Skeletal muscle tissue (tissue), 4 donors: Measurements from ENCODE around the gene RNASEH2B. TPM values are rescaled to one million over a fixed set of nuclear protein-coding genes. Genes with fewer than 3 reads are reported as not detected.

Source experiments
- H3K27ac ChIP-seq: one replicate; pipeline ENCODE4 v1.7.0; 2013; ENCODE audit warnings: mild to moderate bottlenecking, low read depth, low read length, inconsistent platforms
- H3K27me3 ChIP-seq, 3 donors: one replicate each; pipeline ENCODE4 v1.7.0; 2013; ENCODE audit warnings: low read length in 3 of 3; ENCODE audit not compliant: control insufficient read depth in 3 of 3, insufficient read depth in 3 of 3
- H3K36me3 ChIP-seq, 3 donors: one replicate each; pipeline ENCODE4 v1.7.0; 2013; ENCODE audit warnings: low read length in 3 of 3; ENCODE audit not compliant: control insufficient read depth in 3 of 3, insufficient read depth in 3 of 3
- H3K4me1 ChIP-seq, 3 donors: one replicate each; pipeline ENCODE4 v1.7.0; 2013; ENCODE audit warnings: low read length in 3 of 3, mild to moderate bottlenecking in 3 of 3; ENCODE audit not compliant: control insufficient read depth in 3 of 3, insufficient read depth in 3 of 3
- H3K4me3 ChIP-seq, 3 donors: one replicate each; pipeline ENCODE4 v1.7.0; 2013; ENCODE audit warnings: low read length in 3 of 3
- H3K9ac ChIP-seq, 3 donors: one replicate each; pipeline ENCODE4 v1.7.0; 2013; ENCODE audit warnings: low read length in 3 of 3, mild to moderate bottlenecking in 3 of 3, moderate library complexity in 2 of 3, low read depth in 1 of 3
- H3K9me3 ChIP-seq, 3 donors: one replicate each; pipeline ENCODE4 v1.7.0; 2013; ENCODE audit warnings: low read length in 3 of 3; ENCODE audit not compliant: control insufficient read depth in 3 of 3
- total RNA-seq: library from RNA; depleted of rRNA; stranded (reverse); fragments of >200 nt; gene quantifications from one replicate; pipeline ENCODE4 v1.2.3, GENCODE V29; 2014
- donor health status: Osteomylitis.

Gene RNASEH2B
- total RNA-seq, 1 donor from 2014 or later, result 162 TPM

GRCh38 chr13:50950849-50951248 is 41.3 kb downstream of the RNASEH2B start:
- Histone ChIP-seq H3K4me1 (peaks cover 0 to 3% (median 0%) of the 10 kb centered on the region in 3 donors), H3K36me3 (peaks cover 0 to 8% (median 3%) of the 10 kb centered on the region in 3 donors), H3K27me3 (no peaks in the 10 kb centered on the region), H3K9ac (no peak overlapping the region), H3K27ac (no peak overlapping the region), H3K9me3 (no peaks in the 10 kb centered on the region), H3K4me3 (no peak overlapping the region)

- Histone ChIP-seq H3K4me1 (peaks cover 0 to 3% (median 0%) of the 10 kb centered on the region in 3 donors), H3K27me3 (no peaks in the 10 kb centered on the region), H3K36me3 (peaks cover 0 to 8% (median 3%) of the 10 kb centered on the region in 3 donors)
Measured at GRCh38 chr13:50951366-50951765, 41.8 kb downstream of the RNASEH2B start.

DNA sequence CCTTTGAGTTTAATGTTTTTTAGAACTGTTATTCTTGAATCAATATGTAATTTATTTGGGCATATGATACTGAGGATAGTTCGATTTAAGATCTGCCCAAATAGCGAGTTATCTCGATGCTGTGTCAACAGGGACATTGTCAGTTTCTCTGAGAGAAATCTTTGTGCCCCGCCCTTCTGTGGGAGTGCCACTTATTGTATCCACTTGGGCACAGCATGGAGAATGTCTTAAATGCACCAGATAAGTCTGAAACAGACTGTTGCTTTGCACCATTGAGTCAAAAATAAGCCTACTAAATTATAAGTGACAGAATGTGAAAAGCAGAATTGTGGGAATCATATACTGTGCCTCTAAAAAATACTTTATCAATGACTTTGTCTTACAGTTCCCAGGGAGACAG is 45.6 kb downstream of the RNASEH2B start:
- Histone ChIP-seq H3K27me3 (no peaks in the 10 kb centered on the region), H3K27ac (no peak overlapping the region), H3K4me3 (no peak overlapping the region), H3K9me3 (no peaks in the 10 kb centered on the region), H3K36me3 (peaks cover 0 to 8% (median 3%) of the 10 kb centered on the region in 3 donors), H3K4me1 (peaks cover 0 to 3% (median 0%) of the 10 kb centered on the region in 3 donors), H3K9ac (no peak overlapping the region)

More at GRCh38 chr13:50951366-50951765, 41.8 kb downstream of the RNASEH2B start:
- H3K27ac ChIP-seq, result no peak overlapping the region
- H3K9ac ChIP-seq, result no peak overlapping the region
- H3K4me3 ChIP-seq, result no peak overlapping the region
- H3K9me3 ChIP-seq, result no peaks in the 10 kb centered on the region

DNA sequence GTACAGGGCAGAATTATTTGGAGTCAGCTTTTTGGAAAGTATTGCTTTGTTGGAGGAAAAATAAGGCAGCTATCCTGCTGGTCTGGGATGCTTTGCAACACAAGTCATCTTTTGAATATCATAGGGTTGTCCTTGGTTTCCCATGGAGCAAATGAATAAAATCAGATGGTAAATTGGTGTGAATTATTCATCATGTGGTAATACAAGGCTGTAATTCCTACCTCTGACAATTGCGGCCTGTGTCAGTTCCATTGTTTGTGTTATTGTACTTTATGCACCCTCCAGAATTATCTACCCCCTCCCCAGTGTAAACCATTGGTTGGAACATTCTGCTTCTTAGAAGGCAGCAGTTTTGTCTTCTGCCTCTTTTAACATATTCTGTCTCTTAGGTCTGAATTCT is 46.2 kb downstream of the RNASEH2B start:
- H3K4me1 ChIP-seq, result peaks cover 0 to 2% (median 0%) of the 10 kb centered on the region in 3 donors
- peaks cover 0 to 8% (median 4%) of the 10 kb centered on the region in 3 donors for H3K36me3 ChIP-seq
- no peak overlapping the region for H3K27ac ChIP-seq
- no peaks in the 10 kb centered on the region for H3K27me3 ChIP-seq
- no peak overlapping the region for H3K9ac ChIP-seq
- no peak overlapping the region for H3K4me3 ChIP-seq
- no peaks in the 10 kb centered on the region for H3K9me3 ChIP-seq

- Histone ChIP-seq H3K9me3 (no peaks in the 10 kb centered on the region), H3K4me1 (no peaks in the 10 kb centered on the region), H3K4me3 (no peak overlapping the region), H3K27ac (no peak overlapping the region), H3K36me3 (peaks cover 0 to 9% (median 8%) of the 10 kb centered on the region in 3 donors), H3K27me3 (no peaks in the 10 kb centered on the region), H3K9ac (no peak overlapping the region)
Measured at GRCh38 chr13:50957620-50958019, 48.0 kb downstream of the RNASEH2B start.

GRCh38 chr13:50969691-50970090 is 60.1 kb downstream of the RNASEH2B start:
- Histone ChIP-seq H3K4me1 (no peaks in the 10 kb centered on the region), H3K27me3 (no peaks in the 10 kb centered on the region), H3K9me3 (no peaks in the 10 kb centered on the region), H3K4me3 (no peak overlapping the region), H3K9ac (no peak overlapping the region), H3K36me3 (peaks cover 0 to 6% (median 2%) of the 10 kb centered on the region in 3 donors), H3K27ac (no peak overlapping the region)

GRCh38 chr13:50970956-50971355 is 61.4 kb downstream of the RNASEH2B start:
- no peak overlapping the region for H3K4me3 ChIP-seq
- H3K27me3 ChIP-seq, result no peaks in the 10 kb centered on the region
- H3K9me3 ChIP-seq, result no peaks in the 10 kb centered on the region
- H3K9ac ChIP-seq, result no peak overlapping the region
- no peak overlapping the region for H3K27ac ChIP-seq
- no peaks in the 10 kb centered on the region for H3K4me1 ChIP-seq
- peaks cover 0 to 6% (median 4%) of the 10 kb centered on the region in 3 donors for H3K36me3 ChIP-seq

DNA sequence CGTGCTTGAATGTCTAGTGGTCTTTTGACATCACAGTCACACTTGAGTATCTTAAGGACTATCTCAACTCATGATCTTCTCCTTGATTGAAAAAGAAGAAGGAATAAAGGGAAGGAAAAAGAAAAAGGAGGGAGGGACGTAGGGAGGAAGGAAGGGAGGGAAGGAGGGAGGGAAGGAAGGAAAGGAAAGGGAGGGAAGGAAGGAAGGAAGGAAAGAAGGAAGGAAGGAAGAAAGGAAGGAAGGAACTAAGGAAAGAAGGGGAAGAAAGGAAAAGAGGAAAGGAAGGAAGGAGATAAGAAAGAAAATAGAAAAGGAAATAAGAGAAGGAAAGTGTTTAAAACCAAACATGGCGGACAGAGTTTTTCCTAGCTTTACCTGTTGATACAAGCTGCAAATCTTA is 64.7 kb downstream of the RNASEH2B start:
- Histone ChIP-seq H3K27me3 (no peaks in the 10 kb centered on the region), H3K9me3 (no peaks in the 10 kb centered on the region), H3K4me3 (no peak overlapping the region), H3K9ac (no peak overlapping the region), H3K4me1 (no peaks in the 10 kb centered on the region), H3K27ac (no peak overlapping the region), H3K36me3 (peaks cover 0 to 6% (median 4%) of the 10 kb centered on the region in 3 donors)

- no peaks in the 10 kb centered on the region for H3K9me3 ChIP-seq
- no peaks in the 10 kb centered on the region for H3K27me3 ChIP-seq
- H3K9ac ChIP-seq, result no peak overlapping the region
- H3K4me1 ChIP-seq, result no peaks in the 10 kb centered on the region
- H3K27ac ChIP-seq, result no peak overlapping the region
- H3K4me3 ChIP-seq, result no peak overlapping the region
- H3K36me3 ChIP-seq, result peaks cover 0 to 6% (median 4%) of the 10 kb centered on the region in 3 donors
Measured at GRCh38 chr13:50979187-50979586, 69.6 kb downstream of the RNASEH2B start.

GRCh38 chr13:50981686-50982085 is 72.1 kb downstream of the RNASEH2B start:
- Histone ChIP-seq H3K27me3 (no peaks in the 10 kb centered on the region), H3K27ac (no peak overlapping the region), H3K36me3 (no peaks in the 10 kb centered on the region), H3K4me1 (no peaks in the 10 kb centered on the region), H3K4me3 (no peak overlapping the region), H3K9me3 (no peaks in the 10 kb centered on the region), H3K9ac (no peak overlapping the region)
